ENCODE results near the gene ARHGEF9. TPM values are rescaled to one million over a fixed set of nuclear protein-coding genes. Genes with fewer than 3 reads are reported as not detected.
"Not testable (repeated sequence)": the region's sequence is repeated elsewhere in the genome, so short reads cannot be mapped to it uniquely, and the experiment has no call there.

The ARHGEF9 gene
- total RNA-seq, 4 donors from 2014 or later = 24.7 to 39.6 (median 30.3) TPM

GRCh38 chrX:63656871-63657580 is 128.0 kb downstream of the ARHGEF9 start:
- H3K27ac ChIP-seq = no peak overlapping the region
- H3K27me3 ChIP-seq = no peaks in the 10 kb centered on the region
- no peaks in the 10 kb centered on the region for H3K36me3 ChIP-seq
- no peaks in the 10 kb centered on the region for H3K4me1 ChIP-seq
- H3K9me3 ChIP-seq = no peaks in the 10 kb centered on the region
- TF ChIP-seq CTCF (IDR thresholded peaks at IDR 0.05) (no peak), POLR2A (IDR thresholded peaks at IDR 0.05) (no peak)
- H3K4me3 ChIP-seq = no peak overlapping the region
- DNase-seq = no peak

GRCh38 chrX:63652086-63652765 is 132.8 kb downstream of the ARHGEF9 start:
- no peaks in the 10 kb centered on the region for H3K36me3 ChIP-seq
- no peak for DNase-seq
- no peak overlapping the region for H3K27ac ChIP-seq
- H3K9me3 ChIP-seq = no peaks in the 10 kb centered on the region
- no peaks in the 10 kb centered on the region for H3K4me1 ChIP-seq
- no peaks in the 10 kb centered on the region for H3K27me3 ChIP-seq
- TF ChIP-seq CTCF (IDR thresholded peaks at IDR 0.05) (no peak), POLR2A (IDR thresholded peaks at IDR 0.05) (no peak)
- H3K4me3 ChIP-seq = no peak overlapping the region

GRCh38 chrX:63645748-63646147 is 139.3 kb downstream of the ARHGEF9 start:
- H3K27ac ChIP-seq, H3K4me1 ChIP-seq, DNase-seq, H3K4me3 ChIP-seq, H3K9me3 ChIP-seq, H3K27me3 ChIP-seq, H3K36me3 ChIP-seq: not testable (repeated sequence)

- H3K4me1 ChIP-seq = no peaks in the 10 kb centered on the region
- no peaks in the 10 kb centered on the region for H3K27me3 ChIP-seq
- no peak for DNase-seq
- H3K27ac ChIP-seq = no peak overlapping the region
- no peak for TF ChIP-seq POLR2A (IDR thresholded peaks at IDR 0.05)
- H3K36me3 ChIP-seq = no peaks in the 10 kb centered on the region
- no peaks in the 10 kb centered on the region for H3K9me3 ChIP-seq
- no peak overlapping the region for H3K4me3 ChIP-seq
Observed at GRCh38 chrX:63635750-63636149, 149.3 kb downstream of the ARHGEF9 start.

- no peak overlapping the region for H3K4me3 ChIP-seq
- H3K9me3 ChIP-seq = no peaks in the 10 kb centered on the region
- no peaks in the 10 kb centered on the region for H3K4me1 ChIP-seq
- no peak for TF ChIP-seq POLR2A (IDR thresholded peaks at IDR 0.05)
- TF ChIP-seq CTCF (IDR thresholded peaks at IDR 0.05) = no peak
- no peak overlapping the region for H3K27ac ChIP-seq
- no peaks in the 10 kb centered on the region for H3K27me3 ChIP-seq
- no peaks in the 10 kb centered on the region for H3K36me3 ChIP-seq
- no peak for DNase-seq
Observed at GRCh38 chrX:63613531-63614028, 171.4 kb downstream of the ARHGEF9 start.

- H3K4me3 ChIP-seq = no peak overlapping the region
- no peaks in the 10 kb centered on the region for H3K27me3 ChIP-seq
- no peaks in the 10 kb centered on the region for H3K4me1 ChIP-seq
- no peak overlapping the region for H3K27ac ChIP-seq
- no peak for TF ChIP-seq CTCF (IDR thresholded peaks at IDR 0.05)
- no peak for TF ChIP-seq POLR2A (IDR thresholded peaks at IDR 0.05)
- H3K9me3 ChIP-seq = no peaks in the 10 kb centered on the region
- DNase-seq = no peak
- no peaks in the 10 kb centered on the region for H3K36me3 ChIP-seq
Observed at GRCh38 chrX:63585936-63586335, 199.1 kb downstream of the ARHGEF9 start.

Small RNAs within 50 kb of the gene (small RNA-seq; reads per million reads assigned to genes)
- gene MIR1468 = 3.2 to 7.2 reads per million in 2 donors
